Measurements from ENCODE around the gene FAM13B. TPM values are rescaled to one million over a fixed set of nuclear protein-coding genes. Genes with fewer than 3 reads are reported as not detected.

The FAM13B gene
- total and polyA plus RNA-seq, 2 of the 8 experiments (the other 6 are each of a cell fraction or from before 2014, with no cell fraction given): 6.4 to 17.0 TPM

DNA sequence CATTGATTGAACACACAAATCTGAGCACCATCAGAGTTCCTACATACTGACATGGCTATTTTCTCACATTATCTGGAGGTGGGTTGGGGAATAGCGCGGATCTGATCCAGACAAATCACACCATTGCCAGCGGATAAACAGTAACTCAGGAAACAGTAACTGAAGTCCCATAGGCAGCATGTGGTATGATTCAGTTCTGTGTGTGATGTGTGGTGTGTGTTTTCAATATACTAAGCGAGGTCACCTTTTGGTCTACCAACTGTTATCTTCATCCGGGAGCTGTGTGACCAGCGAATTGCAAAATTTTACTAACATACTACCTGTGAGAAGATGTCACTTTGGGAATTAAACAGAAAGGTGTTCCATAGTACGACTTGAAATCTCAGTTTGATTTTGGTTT, 93.5 kb downstream of the FAM13B start (continued):
- TF ChIP-seq, protein P1, sequence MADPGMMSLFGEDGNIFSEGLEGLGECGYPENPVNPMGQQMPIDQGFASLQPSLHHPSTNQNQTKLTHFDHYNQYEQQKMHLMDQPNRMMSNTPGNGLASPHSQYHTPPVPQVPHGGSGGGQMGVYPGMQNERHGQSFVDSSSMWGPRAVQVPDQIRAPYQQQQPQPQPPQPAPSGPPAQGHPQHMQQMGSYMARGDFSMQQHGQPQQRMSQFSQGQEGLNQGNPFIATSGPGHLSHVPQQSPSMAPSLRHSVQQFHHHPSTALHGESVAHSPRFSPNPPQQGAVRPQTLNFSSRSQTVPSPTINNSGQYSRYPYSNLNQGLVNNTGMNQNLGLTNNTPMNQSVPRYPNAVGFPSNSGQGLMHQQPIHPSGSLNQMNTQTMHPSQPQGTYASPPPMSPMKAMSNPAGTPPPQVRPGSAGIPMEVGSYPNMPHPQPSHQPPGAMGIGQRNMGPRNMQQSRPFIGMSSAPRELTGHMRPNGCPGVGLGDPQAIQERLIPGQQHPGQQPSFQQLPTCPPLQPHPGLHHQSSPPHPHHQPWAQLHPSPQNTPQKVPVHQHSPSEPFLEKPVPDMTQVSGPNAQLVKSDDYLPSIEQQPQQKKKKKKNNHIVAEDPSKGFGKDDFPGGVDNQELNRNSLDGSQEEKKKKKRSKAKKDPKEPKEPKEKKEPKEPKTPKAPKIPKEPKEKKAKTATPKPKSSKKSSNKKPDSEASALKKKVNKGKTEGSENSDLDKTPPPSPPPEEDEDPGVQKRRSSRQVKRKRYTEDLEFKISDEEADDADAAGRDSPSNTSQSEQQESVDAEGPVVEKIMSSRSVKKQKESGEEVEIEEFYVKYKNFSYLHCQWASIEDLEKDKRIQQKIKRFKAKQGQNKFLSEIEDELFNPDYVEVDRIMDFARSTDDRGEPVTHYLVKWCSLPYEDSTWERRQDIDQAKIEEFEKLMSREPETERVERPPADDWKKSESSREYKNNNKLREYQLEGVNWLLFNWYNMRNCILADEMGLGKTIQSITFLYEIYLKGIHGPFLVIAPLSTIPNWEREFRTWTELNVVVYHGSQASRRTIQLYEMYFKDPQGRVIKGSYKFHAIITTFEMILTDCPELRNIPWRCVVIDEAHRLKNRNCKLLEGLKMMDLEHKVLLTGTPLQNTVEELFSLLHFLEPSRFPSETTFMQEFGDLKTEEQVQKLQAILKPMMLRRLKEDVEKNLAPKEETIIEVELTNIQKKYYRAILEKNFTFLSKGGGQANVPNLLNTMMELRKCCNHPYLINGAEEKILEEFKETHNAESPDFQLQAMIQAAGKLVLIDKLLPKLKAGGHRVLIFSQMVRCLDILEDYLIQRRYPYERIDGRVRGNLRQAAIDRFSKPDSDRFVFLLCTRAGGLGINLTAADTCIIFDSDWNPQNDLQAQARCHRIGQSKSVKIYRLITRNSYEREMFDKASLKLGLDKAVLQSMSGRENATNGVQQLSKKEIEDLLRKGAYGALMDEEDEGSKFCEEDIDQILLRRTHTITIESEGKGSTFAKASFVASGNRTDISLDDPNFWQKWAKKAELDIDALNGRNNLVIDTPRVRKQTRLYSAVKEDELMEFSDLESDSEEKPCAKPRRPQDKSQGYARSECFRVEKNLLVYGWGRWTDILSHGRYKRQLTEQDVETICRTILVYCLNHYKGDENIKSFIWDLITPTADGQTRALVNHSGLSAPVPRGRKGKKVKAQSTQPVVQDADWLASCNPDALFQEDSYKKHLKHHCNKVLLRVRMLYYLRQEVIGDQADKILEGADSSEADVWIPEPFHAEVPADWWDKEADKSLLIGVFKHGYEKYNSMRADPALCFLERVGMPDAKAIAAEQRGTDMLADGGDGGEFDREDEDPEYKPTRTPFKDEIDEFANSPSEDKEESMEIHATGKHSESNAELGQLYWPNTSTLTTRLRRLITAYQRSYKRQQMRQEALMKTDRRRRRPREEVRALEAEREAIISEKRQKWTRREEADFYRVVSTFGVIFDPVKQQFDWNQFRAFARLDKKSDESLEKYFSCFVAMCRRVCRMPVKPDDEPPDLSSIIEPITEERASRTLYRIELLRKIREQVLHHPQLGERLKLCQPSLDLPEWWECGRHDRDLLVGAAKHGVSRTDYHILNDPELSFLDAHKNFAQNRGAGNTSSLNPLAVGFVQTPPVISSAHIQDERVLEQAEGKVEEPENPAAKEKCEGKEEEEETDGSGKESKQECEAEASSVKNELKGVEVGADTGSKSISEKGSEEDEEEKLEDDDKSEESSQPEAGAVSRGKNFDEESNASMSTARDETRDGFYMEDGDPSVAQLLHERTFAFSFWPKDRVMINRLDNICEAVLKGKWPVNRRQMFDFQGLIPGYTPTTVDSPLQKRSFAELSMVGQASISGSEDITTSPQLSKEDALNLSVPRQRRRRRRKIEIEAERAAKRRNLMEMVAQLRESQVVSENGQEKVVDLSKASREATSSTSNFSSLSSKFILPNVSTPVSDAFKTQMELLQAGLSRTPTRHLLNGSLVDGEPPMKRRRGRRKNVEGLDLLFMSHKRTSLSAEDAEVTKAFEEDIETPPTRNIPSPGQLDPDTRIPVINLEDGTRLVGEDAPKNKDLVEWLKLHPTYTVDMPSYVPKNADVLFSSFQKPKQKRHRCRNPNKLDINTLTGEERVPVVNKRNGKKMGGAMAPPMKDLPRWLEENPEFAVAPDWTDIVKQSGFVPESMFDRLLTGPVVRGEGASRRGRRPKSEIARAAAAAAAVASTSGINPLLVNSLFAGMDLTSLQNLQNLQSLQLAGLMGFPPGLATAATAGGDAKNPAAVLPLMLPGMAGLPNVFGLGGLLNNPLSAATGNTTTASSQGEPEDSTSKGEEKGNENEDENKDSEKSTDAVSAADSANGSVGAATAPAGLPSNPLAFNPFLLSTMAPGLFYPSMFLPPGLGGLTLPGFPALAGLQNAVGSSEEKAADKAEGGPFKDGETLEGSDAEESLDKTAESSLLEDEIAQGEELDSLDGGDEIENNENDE (IDR thresholded peaks at IDR 0.05; ENCODE audit: insufficient replicate concordance, low read length): no peak
- TF ChIP-seq JUN (IDR thresholded peaks at IDR 0.05; ENCODE audit: low read depth, low read length): no peak
- TF ChIP-seq CBX8 (IDR thresholded peaks at IDR 0.05; ENCODE audit: borderline replicate concordance, low read depth, low read length): no peak
- TF ChIP-seq SIRT6 (IDR thresholded peaks at IDR 0.05; ENCODE audit: low read length): no peak
- TF ChIP-seq CEBPB (IDR thresholded peaks at IDR 0.05; ENCODE audit: low read depth, low read length): no peak
- no peak for TF ChIP-seq FOSL1 (IDR thresholded peaks at IDR 0.05; ENCODE audit: insufficient read depth, low read depth, low read length)
- TF ChIP-seq SIN3A (conservative IDR thresholded peaks at IDR 0.05 in 1 of 2, IDR thresholded peaks at IDR 0.05 in 1 of 2; ENCODE audit: low read depth in 1 of 2, low read length in 2 of 2): no peak
- no peak for TF ChIP-seq TCF12 (IDR thresholded peaks at IDR 0.05; ENCODE audit: low read depth, low read length)

Measured in H1 (cell line).